Thyroid gland (tissue), 4 donors: ENCODE data around the gene ORAI2. TPM values are rescaled to one million over a fixed set of nuclear protein-coding genes. Genes with fewer than 3 reads are reported as not detected.
A peak's percentile ranks its signal among the peaks of the same experiment; 100 is the strongest.

Source experiments
- DNase-seq, 2 donors: peaks; one replicate each; pipeline ENCODE4 v3.0.0-alpha.2; 2019
- H3K27ac ChIP-seq, 3 donors: fragments of 200-600 bp; sonication (generic); 1 replicate in 2 of 3; 2 replicates in 1 of 3; pipeline ENCODE4 v1.5.1; 2016 to 2019; ENCODE audit warnings: mild to moderate bottlenecking in 1 of 3, moderate library complexity in 1 of 3
- H3K27me3 ChIP-seq: fragments of 200-600 bp; sonication (generic); one replicate; pipeline ENCODE4 v1.5.1; 2019
- H3K36me3 ChIP-seq, 2 donors: fragments of 200-600 bp; sonication (generic); one replicate each; pipeline ENCODE4 v1.5.1; 2016 to 2019
- H3K4me1 ChIP-seq, 2 donors: fragments of 200-600 bp; sonication (generic); one replicate each; pipeline ENCODE4 v1.5.1; 2017 to 2019
- H3K4me3 ChIP-seq, 3 donors: fragments of 200-600 bp; sonication (generic); replicated peaks in 1 of 3; 1 replicate in 2 of 3; 2 replicates in 1 of 3; pipeline ENCODE4 v1.5.1; 2016; ENCODE audit warnings: mild to moderate bottlenecking in 1 of 3
- H3K9me3 ChIP-seq: fragments of 200-600 bp; sonication (generic); one replicate; pipeline ENCODE4 v1.5.1; 2017
- CTCF ChIP-seq, 6 experiments: fragments of 200-600 bp in 3 of 6; fragments of 450-650 bp in 3 of 6; sonication (generic) in 3 of 6; IDR thresholded peaks; one replicate each; pipeline ENCODE4 v1.5.1; 2016 to 2019; ENCODE audit warnings: antibody characterized with exemption in 6 of 6, mild to moderate bottlenecking in 2 of 6, inconsistent platforms in 1 of 6, moderate library complexity in 1 of 6
- POLR2A ChIP-seq, 2 donors: fragments of 450-650 bp; IDR thresholded peaks; one replicate each; pipeline ENCODE4 v1.6.1; 2017; ENCODE audit warnings: antibody characterized with exemption in 2 of 2, mild to moderate bottlenecking in 2 of 2, moderate library complexity in 1 of 2
- WGBS, 2 donors: methylation state at CpG; one replicate each; pipeline ENCODE4 v1.1.5; 2017; 5-methylcytosine and 5-hydroxymethylcytosine counted together
- intact Hi-C: fragments of 100-400 bp; cut with DNase I; formaldehyde crosslinking; loops from one replicate; pipeline ENCODE4 v1.15.1; 2023
- total RNA-seq, 4 donors: library from RNA; depleted of rRNA; stranded (reverse); fragments of >200 nt; gene quantifications; one replicate each; pipeline ENCODE4 v1.2.3, GENCODE V29; 2016

ORAI2 gene
- total RNA-seq, 4 donors from 2014 or later, result 41.8 to 133 (median 81.4) TPM

- DNase-seq, result no peak
- Histone ChIP-seq H3K9me3 (no peaks in the 10 kb centered on the region), H3K27ac (no peak overlapping the region), H3K4me3 (no peak overlapping the region), H3K36me3 (peaks cover 18 to 26% of the 10 kb centered on the region in 2 donors), H3K27me3 (no peaks in the 10 kb centered on the region), H3K4me1 (peaks cover 0 to 7% of the 10 kb centered on the region in 2 donors)
- intact Hi-C loops, result no loop called here
- no peak for TF ChIP-seq POLR2A (IDR thresholded peaks at IDR 0.05)
- no peak for TF ChIP-seq CTCF (IDR thresholded peaks at IDR 0.05)
- WGBS, 2 donors, result 82 to 89% methylated on average over 4 to 5 of the region's 5 CpGs
These were observed 20.3 kb upstream of the ORAI2 start for GRCh38 chr7:102413091-102413490.

GRCh38 chr7:102413611-102414010, 19.8 kb upstream of the ORAI2 start:
- peaks cover 14 to 20% of the 10 kb centered on the region in 2 donors for H3K36me3 ChIP-seq
- 87 to 96% methylated on average over 4 of the region's 4 CpGs for WGBS, 2 donors
- no peak overlapping the region for H3K27ac ChIP-seq

GRCh38 chr7:102415685-102416225, 17.6 kb upstream of the ORAI2 start:
- Histone ChIP-seq H3K9me3 (no peaks in the 10 kb centered on the region), H3K27me3 (no peaks in the 10 kb centered on the region), H3K36me3 (peaks cover 14 to 16% of the 10 kb centered on the region in 2 donors), H3K4me1 (peaks cover 0 to 7% of the 10 kb centered on the region in 2 donors), H3K27ac (no peak overlapping the region), H3K4me3 (no peak overlapping the region)
- DNase-seq, result peak; percentile 11 to 57
- WGBS, 2 donors, result 48 to 76% methylated on average over 12 of the region's 12 CpGs
- intact Hi-C loops, result no loop called here
- no peak for TF ChIP-seq POLR2A (IDR thresholded peaks at IDR 0.05)
- no peak for TF ChIP-seq CTCF (IDR thresholded peaks at IDR 0.05)

More at GRCh38 chr7:102413611-102414010, 19.8 kb upstream of the ORAI2 start:
- Histone ChIP-seq H3K4me1 (peaks cover 0 to 7% of the 10 kb centered on the region in 2 donors), H3K9me3 (no peaks in the 10 kb centered on the region), H3K4me3 (no peak overlapping the region), H3K27me3 (no peaks in the 10 kb centered on the region)
- no peak for DNase-seq
- TF ChIP-seq POLR2A (IDR thresholded peaks at IDR 0.05) (no peak), CTCF (IDR thresholded peaks at IDR 0.05) (no peak)
- intact Hi-C loops, result no loop called here

- H3K9me3 ChIP-seq, result no peaks in the 10 kb centered on the region
- H3K4me1 ChIP-seq, result peaks cover 0 to 7% of the 10 kb centered on the region in 2 donors
- DNase-seq, result no peak
- 88 to 94% methylated on average over 6 of the region's 6 CpGs for WGBS, 2 donors
- intact Hi-C loops, result no loop called here
- peaks cover 9 to 16% of the 10 kb centered on the region in 2 donors for H3K36me3 ChIP-seq
- H3K4me3 ChIP-seq, result no peak overlapping the region
- H3K27ac ChIP-seq, result no peak overlapping the region
- H3K27me3 ChIP-seq, result no peaks in the 10 kb centered on the region
- TF ChIP-seq CTCF (IDR thresholded peaks at IDR 0.05), result no peak
- no peak for TF ChIP-seq POLR2A (IDR thresholded peaks at IDR 0.05)
These were observed 17.0 kb upstream of the ORAI2 start for GRCh38 chr7:102416406-102416805.

- no peak for DNase-seq
- Histone ChIP-seq H3K9me3 (no peaks in the 10 kb centered on the region), H3K27ac (no peak overlapping the region), H3K4me3 (no peak overlapping the region), H3K36me3 (peaks cover 9 to 18% of the 10 kb centered on the region in 2 donors), H3K4me1 (peaks cover 0 to 7% of the 10 kb centered on the region in 2 donors), H3K27me3 (no peaks in the 10 kb centered on the region)
- 91 to 93% methylated on average over 3 of the region's 3 CpGs for WGBS, 2 donors
- intact Hi-C loops, result no loop called here
- TF ChIP-seq POLR2A (IDR thresholded peaks at IDR 0.05) (no peak), CTCF (IDR thresholded peaks at IDR 0.05) (no peak)
These were observed 16.3 kb upstream of the ORAI2 start for GRCh38 chr7:102417105-102417504.
